BJ (cell line): Measurements from ENCODE around the gene PRCP. TPM values are rescaled to one million over a fixed set of nuclear protein-coding genes. Genes with fewer than 3 reads are reported as not detected.
A peak's percentile ranks its signal among the peaks of the same experiment; 100 is the strongest.

Source experiments
- CTCF ChIA-PET: fragments of 350-600 bp; formaldehyde crosslinking; extraction: SDS; loops from one replicate; lab custom pipeline; 2021; ENCODE audit warnings: antibody characterized with exemption, inconsistent platforms; lab: Yijun Ruan, JAX
- POLR2A ChIA-PET: fragments of 300-600 bp; sonication (Branson Sonifier 250); formaldehyde crosslinking; extraction: SDS; loops from one replicate; lab custom pipeline; 2021; ENCODE audit warnings: antibody characterized with exemption; lab: Charles Lee
- DNase-seq: peaks from one replicate; pipeline ENCODE4 v3.0.0-alpha.2; 2011; ENCODE audit warnings: low read depth
- H3K27me3 ChIP-seq: 2 replicates; pipeline ENCODE4 v1.6.0; 2011; ENCODE audit warnings: low read length; ENCODE audit not compliant: control insufficient read depth, insufficient read depth
- H3K36me3 ChIP-seq: 2 replicates; pipeline ENCODE4 v1.5.1; 2011; ENCODE audit warnings: low read length; ENCODE audit not compliant: control insufficient read depth, insufficient read depth
- H3K4me3 ChIP-seq: 2 replicates; pipeline ENCODE4 v1.5.1; 2011; ENCODE audit warnings: low read depth, mild to moderate bottlenecking, control low read depth, low read length
- polyA plus RNA-seq: library from polyadenylated mRNA; depleted of rRNA; stranded (reverse); fragments of >200 nt; gene quantifications from 2 replicates; pipeline ENCODE4 v1.2.3, GENCODE V29; 2011
- TF ChIP-seq, protein P1 (sequence below): IDR thresholded peaks from 2 replicates; pipeline ENCODE4 v1.5.1; 2011; ENCODE audit warnings: low read depth, mild to moderate bottlenecking, control low read depth, inconsistent platforms, low read length, moderate library complexity; ENCODE audit not compliant: insufficient read depth

PRCP gene
- polyA plus RNA-seq, 1 experiment = 62.0 TPM

DNA sequence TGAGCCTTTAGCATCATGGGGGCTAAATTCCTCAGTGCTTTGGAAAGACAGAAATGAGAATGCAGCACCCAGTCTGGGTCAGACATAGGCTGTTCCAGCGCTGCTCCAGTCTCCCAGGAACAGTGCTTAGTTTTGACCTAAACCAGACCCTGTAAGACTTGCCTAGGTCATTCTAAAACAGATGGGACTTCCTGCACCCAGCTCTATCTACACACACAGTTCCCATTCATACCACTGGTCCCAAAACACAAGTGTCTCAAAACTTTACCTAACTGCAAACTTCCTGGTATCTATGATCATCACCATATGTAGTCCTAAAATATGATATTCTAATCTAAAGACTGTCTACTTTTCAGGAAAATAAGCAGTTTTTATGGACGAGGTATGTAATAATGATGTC, 37.9 kb downstream of the PRCP start:
- ChIA-PET CTCF (interaction anchor here (1.1 to 1.9 kb wide), 3 partner anchors 10 to 144 kb away, joined by 4 to 16 read pairs (median 7); no protein-coding TSS in a partner anchor), POLR2A (no interaction called here)
- H3K27me3 ChIP-seq = no peaks in the 10 kb centered on the region
- H3K4me3 ChIP-seq = no peak overlapping the region
- no peak for DNase-seq
- TF ChIP-seq, protein P1, sequence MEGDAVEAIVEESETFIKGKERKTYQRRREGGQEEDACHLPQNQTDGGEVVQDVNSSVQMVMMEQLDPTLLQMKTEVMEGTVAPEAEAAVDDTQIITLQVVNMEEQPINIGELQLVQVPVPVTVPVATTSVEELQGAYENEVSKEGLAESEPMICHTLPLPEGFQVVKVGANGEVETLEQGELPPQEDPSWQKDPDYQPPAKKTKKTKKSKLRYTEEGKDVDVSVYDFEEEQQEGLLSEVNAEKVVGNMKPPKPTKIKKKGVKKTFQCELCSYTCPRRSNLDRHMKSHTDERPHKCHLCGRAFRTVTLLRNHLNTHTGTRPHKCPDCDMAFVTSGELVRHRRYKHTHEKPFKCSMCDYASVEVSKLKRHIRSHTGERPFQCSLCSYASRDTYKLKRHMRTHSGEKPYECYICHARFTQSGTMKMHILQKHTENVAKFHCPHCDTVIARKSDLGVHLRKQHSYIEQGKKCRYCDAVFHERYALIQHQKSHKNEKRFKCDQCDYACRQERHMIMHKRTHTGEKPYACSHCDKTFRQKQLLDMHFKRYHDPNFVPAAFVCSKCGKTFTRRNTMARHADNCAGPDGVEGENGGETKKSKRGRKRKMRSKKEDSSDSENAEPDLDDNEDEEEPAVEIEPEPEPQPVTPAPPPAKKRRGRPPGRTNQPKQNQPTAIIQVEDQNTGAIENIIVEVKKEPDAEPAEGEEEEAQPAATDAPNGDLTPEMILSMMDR = no peak
- no peaks in the 10 kb centered on the region for H3K36me3 ChIP-seq

DNA sequence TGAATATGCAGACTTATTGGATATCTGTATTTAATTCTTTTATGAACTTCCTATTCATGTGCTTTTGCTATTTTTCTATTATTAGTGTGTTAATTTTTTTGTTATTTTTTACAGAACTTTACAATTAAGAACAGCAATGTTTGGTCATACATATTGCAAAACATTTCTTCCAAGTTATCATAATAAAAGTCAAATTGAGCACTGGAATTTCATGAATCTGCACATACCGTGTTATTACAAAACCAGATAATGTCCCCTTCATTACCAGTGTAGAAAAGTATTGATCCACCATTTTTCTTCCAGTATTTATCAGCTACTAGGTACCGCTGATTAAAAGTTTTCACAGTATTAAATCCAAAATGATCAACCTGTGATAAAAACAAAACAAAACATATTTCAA, 40.5 kb downstream of the PRCP start:
- TF ChIP-seq, protein P1 = no peak
- ChIA-PET POLR2A (no interaction called here), CTCF (interaction anchor here (1.4 to 2.8 kb wide), 5 partner anchors 9 to 142 kb away, joined by 4 to 17 read pairs (median 4); no protein-coding TSS in a partner anchor)

DNA sequence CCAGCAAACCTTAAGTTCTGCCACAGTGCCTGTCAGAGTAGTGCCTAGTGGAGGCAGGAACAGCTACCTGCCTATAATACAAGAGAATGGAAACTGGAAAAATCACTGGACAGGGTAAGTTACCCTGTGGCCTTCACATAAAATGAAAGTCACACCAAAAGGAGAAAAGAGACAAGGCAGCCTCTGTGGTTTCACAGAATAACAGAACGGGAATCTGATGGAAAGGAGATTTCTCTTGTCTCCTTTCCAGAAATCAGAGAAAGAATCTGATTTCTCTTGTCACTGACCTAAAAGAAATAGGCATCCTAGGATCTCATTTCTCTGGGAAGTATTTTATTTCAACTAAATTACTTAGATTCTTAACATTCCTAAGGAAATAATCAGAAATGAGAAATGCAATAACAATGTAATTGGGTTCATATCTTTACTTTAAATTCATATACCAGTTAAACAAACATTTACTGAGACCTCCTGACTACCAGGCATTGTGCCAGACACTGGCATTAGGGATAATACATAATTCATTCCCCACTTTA, 41.6 kb downstream of the PRCP start:
- CTCF ChIA-PET = interaction anchor here (1.7 to 2.8 kb wide), 3 partner anchors 7 to 135 kb away, joined by 4 to 17 read pairs (median 6); no protein-coding TSS in a partner anchor

More for the DNA sequence above, 40.5 kb downstream of the PRCP start:
- H3K27me3 ChIP-seq = no peaks in the 10 kb centered on the region
- DNase-seq = no peak
- no peaks in the 10 kb centered on the region for H3K36me3 ChIP-seq
- no peak overlapping the region for H3K4me3 ChIP-seq

DNA sequence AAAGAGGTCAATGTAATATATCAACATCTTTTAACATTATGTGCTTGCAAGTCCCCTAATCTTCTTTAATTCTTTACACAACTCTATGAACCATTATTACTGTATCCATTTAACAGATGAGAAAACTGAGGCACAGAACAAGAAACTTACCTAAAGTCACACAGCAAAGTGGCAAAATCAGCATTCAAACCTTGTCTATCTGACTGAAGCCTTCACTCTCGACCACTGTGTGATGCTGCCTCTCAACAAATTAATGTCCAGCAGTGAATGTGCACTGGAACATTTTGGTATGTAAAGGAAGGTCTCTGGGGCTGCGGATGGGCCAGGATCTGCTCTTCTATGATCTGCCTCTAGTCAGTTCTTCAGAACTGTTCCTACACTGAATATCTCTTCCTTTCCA, 42.1 kb downstream of the PRCP start:
- POLR2A ChIA-PET = no interaction called here
- H3K4me3 ChIP-seq = no peak overlapping the region
- TF ChIP-seq, protein P1 = no peak

More for the DNA sequence above, 41.6 kb downstream of the PRCP start:
- TF ChIP-seq, protein P1 = no peak
- Histone ChIP-seq H3K27me3 (no peaks in the 10 kb centered on the region), H3K36me3 (no peaks in the 10 kb centered on the region), H3K4me3 (no peak overlapping the region)
- POLR2A ChIA-PET = no interaction called here
- DNase-seq = peak; percentile 49

DNA sequence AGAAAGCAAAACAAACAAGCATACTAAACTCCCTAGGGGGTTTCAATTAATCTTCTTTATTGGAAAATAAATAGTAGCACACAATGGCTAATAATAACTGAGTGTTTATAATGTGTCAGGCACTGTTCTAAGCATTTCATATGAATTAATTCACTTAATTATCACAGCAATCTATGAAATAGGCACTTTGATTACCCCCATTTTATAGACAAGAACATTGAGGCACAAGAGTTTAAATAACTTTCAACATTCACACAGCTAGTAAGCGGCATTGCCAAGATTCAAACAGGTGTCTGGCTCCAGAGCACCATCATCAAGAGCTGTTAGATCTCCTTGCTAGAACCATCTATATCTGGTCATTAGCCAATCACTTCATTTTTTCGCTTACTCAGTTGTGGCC, 43.1 kb downstream of the PRCP start:
- Histone ChIP-seq H3K27me3 (no peaks in the 10 kb centered on the region), H3K36me3 (no peaks in the 10 kb centered on the region), H3K4me3 (no peak overlapping the region)
- DNase-seq = no peak
- TF ChIP-seq, protein P1 = no peak
- CTCF ChIA-PET = interaction anchor here (0.6 to 0.7 kb wide), 2 partner anchors 94 to 393 kb away, joined by 3 to 4 read pairs; no protein-coding TSS in a partner anchor
- POLR2A ChIA-PET = no interaction called here

More for the DNA sequence above, 42.1 kb downstream of the PRCP start:
- Histone ChIP-seq H3K36me3 (no peaks in the 10 kb centered on the region), H3K27me3 (no peaks in the 10 kb centered on the region)
- no peak for DNase-seq
- CTCF ChIA-PET = interaction anchor here (2.8 kb wide), 1 partner anchor 83 kb away, joined by 17 read pairs; no protein-coding TSS in a partner anchor
